HG03460 (cell line): ENCODE measurements around the gene LAMC1.
"Not testable (repeated sequence)": the region's sequence is repeated elsewhere in the genome, so short reads cannot be mapped to it uniquely, and the experiment has no call there.

Experiments used
- ATAC-seq: cut with Tn5 transposase; IDR thresholded peaks from one replicate; pipeline ENCODE4 v1.9.1; 2021; ENCODE audit not compliant: unreplicated experiment

The LAMC1 gene

DNA sequence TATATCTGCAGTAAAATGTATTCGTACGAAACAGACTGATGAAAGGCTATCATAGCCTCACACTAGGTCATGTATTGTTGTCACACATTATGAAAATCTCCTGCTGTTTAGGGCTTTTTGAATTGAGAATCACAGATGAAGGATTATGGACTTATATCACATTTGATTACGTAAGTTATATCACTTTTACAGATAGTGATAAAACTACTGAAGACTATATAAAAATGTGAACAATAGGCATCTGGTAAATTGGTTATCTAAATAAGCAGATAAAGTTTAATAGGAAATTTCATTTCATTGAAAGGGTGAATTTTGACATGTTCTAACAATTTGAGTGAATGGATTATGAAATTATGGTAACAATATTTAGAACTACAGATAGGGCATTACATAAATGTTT lies 20.0 kb downstream of the LAMC1 start:
- ATAC-seq: no peak

DNA sequence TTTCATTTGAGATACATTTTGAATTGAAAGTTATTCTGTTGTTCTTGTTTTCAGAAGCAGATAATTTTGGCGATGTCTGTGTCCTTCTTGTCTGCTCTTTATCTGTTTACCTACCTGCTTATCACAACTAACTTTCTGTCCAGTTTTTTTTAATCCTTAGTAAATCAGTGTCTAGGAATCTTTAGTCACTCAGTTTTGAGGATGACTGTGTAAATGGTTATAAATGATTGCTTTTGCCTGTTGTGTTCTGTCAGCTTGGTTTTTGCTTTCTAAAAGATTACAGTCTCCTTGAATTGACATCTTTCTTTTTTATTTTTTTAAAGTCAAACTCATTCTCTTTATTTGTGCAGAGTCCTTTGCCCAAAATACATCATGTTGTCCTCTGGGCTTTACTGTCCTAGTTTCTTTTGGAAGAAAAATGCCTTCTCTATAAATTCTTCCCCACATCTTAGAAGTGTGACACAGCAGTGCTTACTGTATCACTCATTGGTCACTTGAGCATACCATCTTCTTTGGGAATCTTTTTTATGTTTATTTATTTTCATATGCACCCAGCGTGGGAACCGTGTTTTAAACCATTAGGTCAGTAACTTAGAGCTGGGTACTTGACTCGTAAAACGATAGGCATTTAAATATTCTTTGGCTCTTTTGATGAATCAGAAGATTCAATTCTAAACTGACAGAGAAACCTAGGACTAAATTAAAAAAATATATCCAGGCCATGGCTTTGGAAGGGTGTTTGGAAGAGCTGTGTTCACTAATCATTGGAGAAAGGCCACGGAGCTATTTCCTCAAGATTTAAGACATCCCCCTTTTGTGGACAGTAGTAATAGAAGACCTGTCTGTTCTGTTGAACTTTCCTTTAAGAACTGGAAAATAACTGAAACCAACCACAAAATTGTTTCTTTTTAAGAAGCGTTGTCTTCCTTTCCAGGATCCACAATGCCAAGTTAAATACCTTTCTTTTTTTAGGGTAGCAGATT lies 20.9 kb downstream of the LAMC1 start:
- no peak for ATAC-seq

DNA sequence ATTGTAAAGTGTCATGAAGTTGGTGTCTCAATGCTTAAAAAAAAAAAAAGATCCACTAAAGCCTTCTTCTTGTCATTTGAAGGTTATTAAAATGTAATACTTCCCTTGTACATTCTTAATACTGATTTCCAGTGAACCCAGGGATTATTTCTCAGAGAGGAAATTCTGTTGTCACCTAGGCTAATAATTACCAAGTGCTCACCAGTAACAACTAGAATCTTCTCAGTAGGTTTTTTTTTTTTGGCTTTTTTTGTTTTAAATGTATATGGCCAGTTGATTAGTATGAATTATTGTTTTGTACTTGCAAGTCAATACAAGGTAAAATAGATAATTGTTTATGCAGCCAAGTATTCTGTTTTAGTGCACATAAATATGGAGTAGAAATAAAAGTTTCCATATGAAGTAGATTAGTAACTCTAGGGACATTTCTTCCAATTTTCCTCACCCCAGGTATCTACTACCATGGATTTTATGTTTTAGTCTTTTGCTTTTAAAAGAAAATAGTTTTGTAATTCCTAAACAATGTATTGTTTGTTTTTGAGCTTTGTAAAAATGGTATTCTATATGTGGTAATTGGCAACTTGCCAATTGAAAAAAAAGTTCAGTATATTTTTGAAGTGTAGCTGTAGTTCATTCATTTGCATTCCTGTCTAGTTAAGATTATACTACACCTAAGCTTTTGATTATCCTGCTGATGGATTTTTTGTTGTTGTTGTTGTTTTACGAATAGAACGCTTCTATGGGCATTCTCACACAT lies 21.9 kb downstream of the LAMC1 start:
- ATAC-seq: no peak

DNA sequence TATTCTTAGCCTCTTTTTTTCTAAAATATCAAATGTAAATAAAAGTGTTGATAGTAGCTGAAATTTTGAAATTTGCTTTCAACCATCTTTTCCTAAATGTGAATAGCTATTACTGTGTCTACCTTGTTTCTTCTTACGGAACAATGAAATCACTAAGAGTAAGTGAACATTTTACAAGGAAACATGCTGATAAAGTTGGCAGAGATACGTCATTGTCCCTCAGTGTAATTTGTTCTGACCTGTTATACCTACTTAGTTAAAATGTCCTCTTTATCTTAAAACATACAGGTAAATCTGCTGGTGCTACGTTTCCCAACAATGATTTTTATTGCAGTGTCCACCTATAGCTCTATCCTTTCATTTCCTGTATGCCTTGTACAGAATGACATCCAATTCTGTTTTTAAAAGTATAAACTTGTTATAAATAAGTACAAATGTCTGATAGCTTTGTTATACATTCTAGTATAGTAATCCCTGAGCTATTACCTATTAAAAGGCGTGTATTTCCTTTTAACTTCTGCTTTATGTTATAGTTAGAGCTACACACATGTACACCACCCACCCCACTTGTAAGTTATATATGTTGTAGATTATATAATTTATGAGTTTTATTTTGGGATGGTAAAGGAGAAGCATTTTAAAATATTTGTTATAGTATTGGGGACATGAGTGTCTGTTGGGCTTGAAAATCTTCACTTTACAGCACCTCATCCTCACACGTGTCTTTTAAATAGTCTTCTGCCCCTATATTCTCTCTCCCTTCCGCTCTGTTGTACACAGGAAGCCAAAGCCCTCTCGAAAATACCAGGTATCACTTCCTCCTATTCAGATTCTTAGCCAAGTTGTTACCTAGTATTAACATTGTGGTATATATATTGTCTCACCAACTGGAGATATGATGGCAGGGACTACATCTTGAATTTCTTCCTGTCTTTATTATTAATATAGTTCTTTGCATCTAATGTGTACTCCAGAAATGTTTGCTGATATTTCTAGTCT lies 25.2 kb downstream of the LAMC1 start:
- ATAC-seq: peak; percentile 100

DNA sequence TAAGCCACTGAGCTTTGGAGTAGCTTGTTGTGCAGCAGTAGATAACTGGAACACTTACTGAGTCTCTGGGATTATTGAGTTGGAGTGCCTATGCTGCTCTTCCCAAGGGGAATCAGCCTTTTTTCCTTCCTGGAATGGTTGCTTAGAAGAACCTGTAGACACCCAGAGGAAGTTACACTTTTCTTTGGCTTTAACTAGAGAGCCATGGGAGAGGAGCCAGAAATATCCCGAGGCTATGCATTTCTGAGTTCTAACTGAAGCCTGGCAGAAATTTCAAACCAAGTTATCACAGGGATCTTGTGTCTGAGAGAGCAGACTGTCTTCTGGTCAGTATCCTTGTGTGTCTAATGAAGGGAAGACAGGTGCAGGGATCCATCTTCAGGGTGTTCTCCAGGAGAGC lies 28.3 kb downstream of the LAMC1 start:
- no peak for ATAC-seq

DNA sequence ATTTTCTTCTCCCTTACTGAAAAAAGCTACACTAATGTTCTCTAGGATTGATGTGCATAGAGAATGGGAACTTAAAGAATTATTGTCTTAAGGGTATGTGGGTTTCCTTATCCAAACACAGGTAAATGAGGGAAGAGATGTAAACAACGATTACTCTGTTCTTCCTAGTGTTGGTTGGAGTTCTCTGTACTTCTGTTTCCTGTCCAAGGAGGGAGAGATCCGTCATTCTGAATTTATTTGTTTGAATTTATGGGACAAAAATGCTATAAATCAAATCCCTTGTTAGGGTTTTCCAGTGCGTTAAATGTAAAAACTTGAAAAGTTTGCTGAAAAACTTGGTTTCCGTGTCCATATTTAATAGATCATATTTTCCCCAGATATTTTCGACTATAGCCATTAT lies 29.6 kb downstream of the LAMC1 start:
- no peak for ATAC-seq

DNA sequence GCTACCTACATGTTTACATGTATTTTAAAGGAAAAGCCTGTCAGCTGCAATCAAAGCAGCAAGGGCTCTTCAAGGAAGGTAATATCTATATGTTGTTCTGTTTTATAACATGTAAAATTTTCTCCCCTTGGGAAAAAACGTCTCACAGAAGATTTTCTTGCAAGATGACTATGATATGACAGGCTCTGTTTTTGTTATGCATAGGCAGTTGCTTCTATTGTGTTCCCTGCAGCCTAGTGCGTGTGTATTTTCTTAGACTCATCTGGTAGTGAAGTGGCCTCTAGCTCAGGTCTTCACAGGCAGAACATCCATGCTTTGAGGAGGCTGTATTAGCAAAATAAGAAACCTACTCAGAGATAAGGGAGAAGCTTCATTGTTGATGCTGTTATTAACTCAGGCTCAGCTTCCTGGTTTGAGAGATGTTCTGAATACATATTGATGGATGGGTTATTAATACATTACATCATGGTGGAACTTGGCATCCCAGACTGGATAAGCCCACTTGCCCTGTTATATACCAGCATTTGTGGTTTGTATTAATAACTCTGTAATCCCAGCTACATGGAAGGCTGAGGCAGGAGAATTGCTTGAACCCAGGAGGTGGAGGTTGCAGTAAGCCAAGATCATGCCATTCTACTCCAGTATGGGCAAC lies 35.8 kb downstream of the LAMC1 start:
- ATAC-seq: no peak

DNA sequence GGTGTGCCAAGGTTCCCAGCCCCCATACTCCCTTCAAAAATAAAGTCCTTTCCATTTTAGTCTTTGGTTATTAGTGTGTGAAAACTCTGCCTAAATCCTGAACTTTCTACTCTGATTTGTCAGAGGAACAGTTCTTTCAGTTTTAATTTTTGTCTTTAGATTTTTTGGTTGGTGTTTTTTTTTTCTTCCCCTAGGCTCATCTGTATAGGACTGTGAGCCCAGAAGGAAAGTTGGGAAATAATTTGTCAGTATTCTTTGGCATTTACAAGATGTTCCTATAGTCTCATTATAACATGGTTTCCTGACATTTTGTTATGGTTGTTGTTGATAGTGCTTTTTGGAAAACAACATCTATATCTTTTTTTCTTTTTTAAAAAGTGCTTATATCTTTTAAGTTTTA lies 38.0 kb downstream of the LAMC1 start:
- no peak for ATAC-seq

DNA sequence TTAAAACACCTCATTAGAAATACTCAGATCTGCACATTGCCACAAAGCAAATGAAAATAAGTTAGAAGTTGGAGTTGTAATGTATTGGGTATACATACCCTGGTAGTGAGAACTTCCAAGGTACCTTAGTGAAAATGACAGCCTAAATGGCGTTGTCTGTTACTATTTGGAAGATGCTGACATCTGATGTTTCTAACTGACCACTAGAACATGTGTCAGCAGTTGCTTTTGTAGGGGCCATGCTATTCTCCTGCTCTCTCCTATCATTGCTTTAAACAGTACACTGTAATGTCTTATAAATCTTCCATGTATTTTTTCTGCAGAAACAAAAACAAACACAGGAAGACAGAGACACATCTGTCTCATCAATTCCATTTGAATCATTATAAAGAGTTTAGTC lies 40.1 kb downstream of the LAMC1 start:
- ATAC-seq: no peak

DNA sequence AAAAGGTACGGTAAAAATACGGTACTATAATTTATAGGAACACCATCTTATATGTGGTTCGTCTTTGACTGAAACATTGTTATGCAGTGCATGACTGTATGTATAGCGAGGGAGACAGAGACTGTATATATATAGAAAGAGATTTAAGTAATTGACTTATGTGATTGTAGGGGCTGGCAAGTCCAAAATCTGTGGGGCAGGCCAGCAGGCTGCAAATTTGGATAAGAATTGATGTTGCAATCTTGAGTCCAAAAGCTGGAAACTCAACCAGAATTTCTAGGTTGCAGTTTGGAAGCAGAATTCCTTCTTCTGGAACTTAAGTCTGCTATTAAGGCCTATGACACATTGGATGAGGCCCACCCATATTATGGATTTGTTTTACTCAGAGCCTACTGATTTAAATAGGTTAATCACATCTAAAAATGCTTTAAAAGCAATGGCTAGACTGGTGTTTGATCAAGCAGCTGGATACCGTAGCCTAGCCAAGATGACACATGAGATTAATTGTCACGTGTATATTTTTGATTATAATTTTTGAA lies 42.0 kb downstream of the LAMC1 start:
- ATAC-seq: no peak

DNA sequence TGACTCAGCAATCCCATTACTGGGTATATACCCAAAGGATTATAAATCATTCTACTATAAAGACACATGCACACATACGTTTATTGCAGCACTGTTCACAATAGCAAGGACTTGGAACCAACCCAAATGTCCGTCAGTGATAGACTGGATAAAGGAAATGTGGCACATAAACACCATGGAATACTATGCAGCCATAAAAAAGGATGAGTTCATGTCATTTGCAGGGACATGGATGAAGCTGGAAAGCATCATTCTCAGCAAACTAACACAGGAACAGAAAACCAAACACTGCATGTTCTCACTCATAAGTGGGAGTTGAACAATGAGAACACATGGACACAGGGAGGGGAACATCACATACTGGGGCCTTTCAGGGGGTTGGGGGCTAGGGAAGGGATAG lies 43.2 kb downstream of the LAMC1 start:
- not testable (repeated sequence) for ATAC-seq

DNA sequence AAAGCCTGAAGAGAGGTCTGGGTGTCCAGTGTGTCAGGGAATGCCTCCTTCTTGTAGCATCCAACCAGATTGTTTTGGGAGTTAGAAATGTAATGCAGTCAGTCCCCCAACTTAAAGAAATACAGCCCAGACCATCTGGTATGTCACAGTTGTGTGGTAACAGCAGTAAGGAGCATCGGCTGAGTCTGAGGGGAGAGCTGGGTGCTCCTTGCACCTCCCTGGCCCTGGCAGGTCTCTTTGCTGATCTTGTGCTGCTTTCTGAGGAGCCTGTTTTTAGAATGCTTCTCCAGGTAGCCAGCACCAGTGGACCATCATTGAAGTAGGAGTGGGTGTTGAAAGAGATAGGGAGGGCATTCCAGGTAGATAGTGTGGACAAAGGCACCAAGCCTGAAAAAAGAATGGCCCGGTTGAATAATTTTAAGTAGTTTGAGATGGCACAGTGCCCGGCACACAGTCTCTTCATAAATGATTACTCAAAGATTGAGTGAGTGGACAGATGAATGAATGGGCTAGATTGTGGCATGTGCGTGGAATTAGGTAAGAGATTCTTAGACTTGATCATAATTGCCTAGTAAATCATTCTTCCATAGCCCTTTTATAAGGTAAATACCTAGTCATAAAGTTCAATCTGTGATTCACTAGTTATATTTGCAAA lies 46.5 kb downstream of the LAMC1 start:
- ATAC-seq: no peak

DNA sequence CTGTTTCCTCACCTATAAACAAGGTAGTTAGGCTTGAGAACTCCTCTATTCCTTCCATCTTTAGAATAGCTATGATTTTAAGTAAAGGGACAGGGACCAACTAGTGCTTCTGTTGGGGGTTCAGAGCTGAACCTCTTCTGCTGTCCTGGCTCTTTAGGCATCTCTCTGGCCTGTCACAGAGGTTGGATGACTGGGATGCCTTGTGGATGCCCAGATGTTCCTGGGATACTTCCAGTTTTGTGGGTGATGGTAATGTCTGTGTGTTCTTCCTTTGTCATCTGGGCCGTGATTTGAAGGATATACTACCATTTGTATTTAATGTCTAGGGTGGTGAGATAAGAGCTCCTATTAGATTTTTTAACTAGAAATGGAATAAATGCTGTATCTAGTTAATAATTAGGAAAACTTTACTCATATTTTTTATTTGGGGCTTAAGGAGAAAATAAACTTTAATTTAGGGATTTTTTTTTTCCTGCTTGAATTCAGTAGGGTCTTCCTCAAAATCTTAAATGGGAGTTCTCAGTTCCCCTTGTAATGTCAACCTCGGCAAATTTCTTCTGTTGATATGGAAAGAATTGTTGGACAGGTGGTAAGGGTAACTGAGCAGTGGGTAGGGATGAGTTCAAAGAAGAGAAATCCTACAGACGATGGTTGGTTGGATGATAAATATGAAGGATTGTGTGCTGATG lies 47.2 kb downstream of the LAMC1 start:
- ATAC-seq: no peak

DNA sequence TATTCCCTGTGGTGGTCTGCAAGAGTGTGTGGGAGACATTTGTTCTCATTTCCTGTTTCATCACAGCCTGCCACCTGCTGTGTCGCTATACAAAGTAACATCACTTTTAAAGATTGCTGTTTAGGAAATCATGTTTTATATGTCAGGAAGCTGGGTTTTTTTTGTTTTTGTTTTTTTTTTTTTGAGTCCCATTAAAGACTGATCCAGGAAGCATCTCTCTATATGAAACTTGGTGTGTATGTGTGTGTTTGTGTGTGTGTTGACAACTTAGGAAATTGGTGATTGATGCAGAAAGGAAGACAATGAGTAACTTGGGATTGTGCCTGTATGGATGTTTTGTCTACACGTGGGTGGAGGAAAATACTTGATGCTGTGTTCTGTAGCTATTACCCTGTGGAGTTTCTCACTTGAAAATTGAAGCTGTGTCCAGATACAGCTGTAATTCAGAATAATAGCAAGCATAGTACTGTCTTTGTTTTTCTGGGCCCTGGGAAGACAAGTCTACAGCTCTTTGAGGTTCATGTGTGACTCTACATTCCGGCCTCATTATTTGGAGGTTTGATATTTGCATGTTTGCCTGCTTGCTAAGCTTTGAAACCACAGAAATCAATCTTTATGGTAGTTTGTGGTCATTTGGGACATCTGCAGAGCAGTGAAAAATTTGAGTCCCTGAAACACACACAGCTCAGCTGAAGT lies 47.9 kb downstream of the LAMC1 start:
- peak; percentile 85 for ATAC-seq

DNA sequence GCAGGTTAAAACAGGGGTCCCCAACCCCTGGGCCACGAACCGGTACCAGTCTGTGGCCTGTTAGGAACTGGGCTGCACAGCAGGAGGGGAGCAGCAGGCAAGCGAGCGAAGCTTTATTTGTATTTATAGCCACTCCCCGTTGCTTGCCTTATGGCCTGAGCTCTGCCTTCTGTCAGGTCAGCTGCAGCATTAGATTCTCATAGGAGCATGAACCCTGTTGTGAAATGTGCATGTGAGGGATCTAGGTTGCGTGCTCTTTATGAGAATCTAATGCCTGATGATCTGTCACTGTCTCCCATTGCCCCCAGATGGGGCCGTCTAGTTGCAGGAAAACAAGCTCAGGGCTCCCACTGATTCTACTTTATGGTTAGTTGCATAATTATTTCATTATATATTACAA lies 49.4 kb downstream of the LAMC1 start:
- ATAC-seq: not testable (repeated sequence)

DNA sequence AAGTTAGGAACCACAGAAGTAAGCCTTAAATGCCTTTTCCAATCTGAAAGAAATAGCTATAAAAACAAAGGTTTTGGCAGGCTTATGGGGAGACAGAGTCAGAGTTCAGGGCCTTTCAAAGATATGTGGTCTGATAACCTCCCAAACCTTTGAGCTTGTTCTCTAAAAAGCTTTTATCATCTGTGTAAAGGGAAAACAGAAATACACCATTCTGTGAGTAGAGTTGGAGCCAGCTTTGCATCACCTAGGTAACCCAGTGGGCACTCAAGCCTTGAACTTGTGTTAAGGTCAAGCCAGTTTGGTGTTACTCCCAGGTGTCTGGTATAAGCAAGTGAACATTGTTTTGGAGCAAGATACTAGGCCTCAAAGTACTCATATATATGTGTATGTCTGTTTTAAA lies 50.1 kb downstream of the LAMC1 start:
- no peak for ATAC-seq

DNA sequence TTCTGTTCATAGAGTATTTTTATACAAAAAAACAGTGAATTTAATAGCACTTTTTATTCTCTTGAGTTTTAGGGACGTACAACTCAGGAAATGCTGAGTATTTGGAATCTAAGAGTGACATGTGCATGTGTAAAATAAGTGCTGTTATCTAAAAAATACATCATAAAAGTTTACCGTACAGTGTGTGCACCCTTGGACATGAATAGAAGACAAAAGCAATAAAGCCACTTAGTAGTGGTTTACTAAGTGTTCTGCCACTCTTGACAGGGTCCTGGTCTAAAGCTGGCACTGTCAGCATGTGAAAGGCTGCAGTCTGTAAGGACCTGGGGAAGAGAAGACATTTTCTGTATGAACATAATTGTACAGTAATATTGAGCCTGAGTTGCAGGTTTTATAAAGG lies 51.0 kb downstream of the LAMC1 start:
- ATAC-seq: no peak

DNA sequence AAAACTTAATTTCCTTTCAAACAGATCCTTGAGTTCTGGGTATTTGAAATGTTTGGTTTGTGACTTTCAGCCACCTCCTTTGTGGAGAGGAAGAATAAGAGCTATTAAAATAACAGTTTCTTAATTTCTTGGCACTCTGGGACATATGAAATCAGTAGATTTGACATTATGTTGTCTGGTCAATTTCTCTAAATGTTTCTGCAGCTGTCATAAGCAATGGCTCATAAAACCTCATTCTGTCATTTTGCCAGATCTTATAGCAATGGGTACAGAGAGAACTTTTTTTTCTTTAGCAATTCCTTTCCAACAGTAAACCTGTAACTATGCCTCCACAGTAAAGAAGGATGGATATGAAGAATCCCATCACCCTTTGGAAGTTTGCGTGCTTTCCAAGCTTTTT lies 52.6 kb downstream of the LAMC1 start:
- ATAC-seq: no peak
